Hematopoietic multipotent progenitor cell treated with erythropoietin and hydrocortisone succinate and interleukin-3 and kit ligand, for 17 days (in vitro differentiated cells): Measurements from ENCODE around the gene ATG13.
"Not testable (repeated sequence)": the region's sequence is repeated elsewhere in the genome, so short reads cannot be mapped to it uniquely, and the experiment has no call there.

Experiments used
- DNase-seq: peaks from one replicate; pipeline ENCODE4 v3.0.0-alpha.2; 2015; ENCODE audit warnings: low spot score

Gene ATG13

GRCh38 chr11:46697723-46698122 is 80.4 kb downstream of the ATG13 start:
- DNase-seq, result no peak

DNA sequence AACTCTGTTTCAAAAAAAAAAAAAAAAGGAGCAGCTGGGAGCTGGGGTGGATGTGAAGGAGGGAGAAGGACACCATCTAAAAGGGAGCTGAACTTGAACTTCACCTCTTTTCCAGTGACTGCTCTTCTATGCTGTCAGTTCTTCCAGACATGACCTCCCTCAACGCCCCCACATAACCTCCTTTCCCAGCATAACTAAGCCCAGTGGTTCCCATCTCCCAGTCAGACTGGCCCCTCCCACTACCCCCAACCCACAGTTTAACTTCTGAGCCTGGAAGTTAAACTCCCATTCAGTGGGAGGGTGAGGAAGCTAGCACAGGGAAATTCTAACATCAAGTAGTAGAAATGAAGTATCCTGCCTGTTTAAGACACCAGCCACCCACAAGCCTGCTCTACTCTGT is 81.2 kb downstream of the ATG13 start:
- no peak for DNase-seq

GRCh38 chr11:46700241-46701077 is 83.1 kb downstream of the ATG13 start, which contains the start of the genes ARHGAP1 and ZNF408:
TSS of gene ARHGAP1 (minus strand) at chr11:46700619. CDS start at chr11:46696107, 4,512 bp downstream.
TSS of gene ZNF408 (plus strand) at chr11:46701031. CDS start at chr11:46701048, 17 bp downstream.
- peak; percentile 98 for DNase-seq

GRCh38 chr11:46701078-46701654 is 83.8 kb downstream of the ATG13 start:
- no peak for DNase-seq

- no peak for DNase-seq
Observed at GRCh38 chr11:46705070-46705688, 87.8 kb downstream of the ATG13 start.

DNA sequence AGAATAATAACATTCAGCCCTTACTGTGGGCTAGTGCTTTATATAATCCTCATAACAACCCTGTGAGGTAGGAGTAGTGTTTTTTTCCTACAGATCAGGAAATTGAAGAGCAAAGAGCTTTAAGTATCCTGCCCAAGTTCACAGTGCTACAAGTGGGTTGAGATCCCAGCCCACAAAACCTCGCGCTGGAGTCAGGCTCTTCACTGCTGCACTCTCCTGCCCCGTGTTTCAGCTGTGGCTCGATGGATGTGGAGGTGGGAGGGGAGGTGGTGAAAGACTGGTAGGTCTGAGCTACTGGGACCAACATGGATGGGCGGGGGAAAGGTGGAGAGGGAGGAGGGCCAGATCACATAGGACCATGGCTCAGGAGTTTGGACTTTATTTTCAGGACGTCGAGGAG is 89.5 kb downstream of the ATG13 start:
- DNase-seq, result no peak

- not testable (repeated sequence) for DNase-seq
Observed at GRCh38 chr11:46709351-46709750, 92.0 kb downstream of the ATG13 start.

GRCh38 chr11:46710821-46711269 is 93.5 kb downstream of the ATG13 start:
- DNase-seq, result no peak

DNA sequence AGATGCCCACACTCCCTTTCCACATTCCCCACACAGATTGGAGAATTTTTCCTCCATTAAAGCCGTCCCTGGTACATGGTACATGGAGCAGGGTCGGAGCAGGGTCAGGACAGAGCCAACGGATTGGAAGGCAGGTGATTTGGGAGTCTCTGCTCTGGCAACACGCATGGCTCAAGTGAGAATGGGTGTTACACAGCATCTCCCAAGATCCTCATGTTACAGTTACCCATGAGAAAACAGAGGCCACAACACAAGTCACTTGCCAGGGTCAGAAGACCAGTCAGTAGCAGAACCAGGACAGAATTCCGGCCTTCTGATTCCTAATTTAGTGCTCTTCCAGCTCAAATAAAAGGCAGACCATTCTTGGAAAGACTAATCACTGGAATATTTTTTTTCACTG is 94.0 kb downstream of the ATG13 start:
- DNase-seq, result no peak

DNA sequence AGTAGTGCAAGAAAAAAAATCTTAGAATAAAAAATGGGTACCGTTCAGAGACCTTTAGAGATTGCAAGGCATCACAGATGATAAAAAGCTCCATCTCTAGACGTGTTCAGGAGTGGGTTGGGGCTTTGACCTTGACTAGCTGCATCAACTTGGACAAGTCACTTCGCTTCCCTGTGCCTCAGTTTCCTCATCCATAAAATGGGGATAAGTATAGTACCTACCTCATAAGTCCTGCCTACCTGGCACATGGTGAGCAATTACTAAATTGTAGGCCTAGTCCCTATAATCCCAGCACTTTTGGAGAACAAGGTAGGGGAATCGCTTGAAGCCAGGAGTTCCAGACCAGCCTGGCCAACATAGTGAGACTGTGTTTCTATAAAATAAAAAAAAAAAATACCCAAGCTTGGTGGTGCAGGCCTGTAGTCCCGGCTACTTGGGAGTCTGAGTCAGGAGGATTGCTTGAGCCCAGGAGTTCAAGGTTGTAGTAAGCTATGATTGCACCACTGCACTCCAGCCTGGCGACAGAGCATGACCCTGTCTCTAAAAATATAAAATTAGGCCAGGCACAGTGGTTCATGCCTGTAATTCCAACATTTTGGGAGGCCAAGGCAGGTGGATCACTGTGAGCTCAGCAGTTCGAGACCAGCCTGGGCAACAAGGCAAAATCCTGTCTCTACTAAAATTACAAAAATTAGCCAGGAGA is 95.7 kb downstream of the ATG13 start:
- DNase-seq, result no peak

DNA sequence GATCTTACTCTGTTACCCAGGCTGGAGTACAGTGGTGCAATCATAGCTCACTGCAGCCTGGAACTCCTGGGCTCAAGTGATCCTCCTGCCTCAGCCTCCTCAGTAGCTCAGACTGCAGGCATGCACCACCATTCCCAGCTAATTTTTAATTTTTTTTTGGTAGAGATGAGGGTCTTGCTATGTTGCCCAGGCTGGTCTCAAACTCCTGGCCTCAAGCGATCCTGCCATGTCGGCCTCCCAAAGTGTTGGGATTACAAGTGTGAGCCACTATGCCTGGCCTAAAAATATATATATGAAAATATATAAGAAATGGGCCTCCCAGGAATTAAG is 100.4 kb downstream of the ATG13 start:
- DNase-seq, result not testable (repeated sequence)

- DNase-seq, result no peak
Observed at GRCh38 chr11:46718155-46719019, 101.0 kb downstream of the ATG13 start.

- no peak for DNase-seq
Observed at GRCh38 chr11:46719048-46719542, 101.7 kb downstream of the ATG13 start, which contains the start of gene F2. TSS of gene F2 (plus strand) at chr11:46719213. CDS start at chr11:46719236, 23 bp downstream.

GRCh38 chr11:46719543-46720218 is 102.3 kb downstream of the ATG13 start:
- no peak for DNase-seq

- DNase-seq, result no peak
Observed at GRCh38 chr11:46721286-46721685, 103.9 kb downstream of the ATG13 start.

- DNase-seq, result no peak
Observed at GRCh38 chr11:46722566-46723358, 105.4 kb downstream of the ATG13 start.

DNA sequence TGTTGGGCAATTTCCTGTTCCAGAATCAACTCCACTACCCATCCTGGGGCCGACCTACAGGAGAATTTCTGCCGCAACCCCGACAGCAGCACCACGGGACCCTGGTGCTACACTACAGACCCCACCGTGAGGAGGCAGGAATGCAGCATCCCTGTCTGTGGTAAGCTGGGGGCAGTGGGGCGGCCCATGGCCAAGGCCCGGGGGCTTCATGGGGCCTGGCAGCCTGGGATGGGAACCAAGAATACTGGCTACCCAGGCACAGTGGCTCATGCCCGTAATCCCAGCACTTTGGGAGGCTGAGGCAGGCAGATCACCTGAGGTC is 106.0 kb downstream of the ATG13 start:
- no peak for DNase-seq

- DNase-seq, result no peak
Observed at GRCh38 chr11:46724088-46724487, 106.7 kb downstream of the ATG13 start.
